Testis (tissue), 2 donors: ENCODE results near the gene IL34.

Experiments used
- CTCF ChIP-seq, 3 experiments: fragments of 450-650 bp in 2 of 3; fragments of 200-600 bp in 1 of 3; sonication (generic) in 1 of 3; IDR thresholded peaks; one replicate each; pipeline ENCODE4 v1.5.1; 2016 to 2019; ENCODE audit warnings: antibody characterized with exemption in 3 of 3, mild to moderate bottlenecking in 2 of 3, moderate library complexity in 1 of 3
- POLR2A ChIP-seq: fragments of 450-650 bp; IDR thresholded peaks from one replicate; pipeline ENCODE4 v1.6.1; 2017; ENCODE audit warnings: antibody characterized with exemption, mild to moderate bottlenecking, moderate library complexity

DNA sequence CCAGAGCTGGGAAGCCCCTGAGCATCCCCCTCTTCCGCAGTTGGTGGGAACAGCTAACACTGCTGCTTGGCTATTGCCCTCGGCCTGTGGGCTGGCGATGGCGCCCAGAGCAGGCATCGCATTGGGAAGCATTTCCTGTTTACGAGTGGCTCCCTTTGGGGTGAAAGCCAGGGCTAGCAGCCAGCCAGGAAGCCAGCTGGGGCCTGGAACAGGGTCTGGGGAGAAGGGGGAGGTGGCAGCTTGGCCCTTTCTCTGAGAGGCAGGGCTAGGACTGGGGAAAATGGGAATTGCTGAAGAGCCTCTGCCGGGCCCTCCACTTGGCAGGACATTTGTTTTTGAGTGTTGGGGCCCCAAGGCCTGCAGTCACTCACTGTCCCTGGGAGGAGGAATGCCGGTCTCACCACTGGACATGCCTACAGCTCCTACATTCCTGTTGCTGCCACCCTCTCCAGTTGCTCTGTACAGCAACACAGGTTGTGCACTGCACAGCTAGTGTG is 41.9 kb downstream of the IL34 start:
- TF ChIP-seq CTCF (IDR thresholded peaks at IDR 0.05) (no peak), POLR2A (no peak)
